GM18861 (cell line): ENCODE data around the gene ALG12.
"Not testable (repeated sequence)": the region's sequence is repeated elsewhere in the genome, so short reads cannot be mapped to it uniquely, and the experiment has no call there.

Experiments
- ATAC-seq: cut with Tn5 transposase; IDR thresholded peaks from one replicate; pipeline ENCODE4 v1.9.1; 2021; ENCODE audit not compliant: unreplicated experiment

ALG12 gene

GRCh38 chr22:49947296-49947622, 29.0 kb upstream of the ALG12 start:
- no peak for ATAC-seq

- ATAC-seq = no peak
These were observed 28.5 kb upstream of the ALG12 start for GRCh38 chr22:49946612-49947295.

GRCh38 chr22:49945042-49945794, 27.0 kb upstream of the ALG12 start:
- ATAC-seq = not testable (repeated sequence)

DNA sequence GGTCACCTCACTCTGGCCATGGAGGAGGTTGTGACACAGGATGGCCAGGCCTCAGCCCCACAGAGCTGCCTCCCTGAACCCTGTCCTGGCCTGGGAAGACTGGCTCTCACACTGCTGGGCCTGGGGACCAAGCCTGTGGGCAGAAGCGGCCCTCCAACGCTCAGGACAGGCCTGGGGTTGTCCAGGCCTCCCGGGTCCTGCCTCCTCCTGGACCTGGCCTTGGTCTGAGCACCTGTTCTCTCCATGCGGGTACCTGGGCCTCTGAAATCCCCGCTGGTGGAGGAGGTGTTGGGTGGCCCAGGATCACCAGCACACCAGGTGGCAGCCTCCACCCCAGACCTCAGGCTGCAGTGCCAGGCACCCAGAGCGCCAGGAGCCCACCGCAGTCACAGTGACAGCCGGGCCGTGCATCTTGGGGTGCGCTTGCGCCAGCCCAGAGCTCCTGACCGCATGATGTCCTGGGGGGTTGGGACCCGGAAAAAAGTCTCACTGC, 26.2 kb upstream of the ALG12 start:
- no peak for ATAC-seq

GRCh38 chr22:49943771-49944398, 25.6 kb upstream of the ALG12 start:
- no peak for ATAC-seq

GRCh38 chr22:49943405-49943765, 25.1 kb upstream of the ALG12 start:
- ATAC-seq = no peak

GRCh38 chr22:49942565-49943404, 24.5 kb upstream of the ALG12 start:
- ATAC-seq = no peak

GRCh38 chr22:49941507-49942316, 23.5 kb upstream of the ALG12 start:
- ATAC-seq = no peak

DNA sequence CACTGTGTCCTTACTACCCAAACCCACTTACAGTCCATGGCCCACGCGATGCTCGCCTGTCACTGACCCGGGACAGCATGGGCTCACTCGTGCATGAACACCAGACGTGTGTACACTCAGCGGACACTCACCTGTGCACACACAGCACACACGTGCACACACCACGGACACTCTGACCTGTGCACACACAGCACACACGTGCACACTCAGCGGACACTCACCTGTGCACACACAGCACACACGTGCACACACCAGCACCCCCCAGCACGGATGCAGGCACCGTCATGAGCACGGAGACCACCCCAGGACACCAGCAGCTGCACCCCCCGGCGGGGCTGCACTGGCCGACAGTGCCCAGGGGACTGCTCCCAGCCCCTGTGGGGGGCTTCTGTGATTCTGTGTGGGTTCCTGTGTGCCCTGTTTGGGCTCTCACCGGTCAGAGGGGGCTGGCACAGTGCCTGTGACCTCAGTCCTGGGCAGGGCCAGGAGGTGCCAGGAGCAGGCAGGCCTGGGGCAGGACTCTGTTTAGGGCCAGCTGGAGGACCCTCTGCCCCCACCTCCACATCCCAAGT, 20.4 kb upstream of the ALG12 start:
- ATAC-seq = no peak

- no peak for ATAC-seq
These were observed 19.7 kb upstream of the ALG12 start for GRCh38 chr22:49937758-49938564.

DNA sequence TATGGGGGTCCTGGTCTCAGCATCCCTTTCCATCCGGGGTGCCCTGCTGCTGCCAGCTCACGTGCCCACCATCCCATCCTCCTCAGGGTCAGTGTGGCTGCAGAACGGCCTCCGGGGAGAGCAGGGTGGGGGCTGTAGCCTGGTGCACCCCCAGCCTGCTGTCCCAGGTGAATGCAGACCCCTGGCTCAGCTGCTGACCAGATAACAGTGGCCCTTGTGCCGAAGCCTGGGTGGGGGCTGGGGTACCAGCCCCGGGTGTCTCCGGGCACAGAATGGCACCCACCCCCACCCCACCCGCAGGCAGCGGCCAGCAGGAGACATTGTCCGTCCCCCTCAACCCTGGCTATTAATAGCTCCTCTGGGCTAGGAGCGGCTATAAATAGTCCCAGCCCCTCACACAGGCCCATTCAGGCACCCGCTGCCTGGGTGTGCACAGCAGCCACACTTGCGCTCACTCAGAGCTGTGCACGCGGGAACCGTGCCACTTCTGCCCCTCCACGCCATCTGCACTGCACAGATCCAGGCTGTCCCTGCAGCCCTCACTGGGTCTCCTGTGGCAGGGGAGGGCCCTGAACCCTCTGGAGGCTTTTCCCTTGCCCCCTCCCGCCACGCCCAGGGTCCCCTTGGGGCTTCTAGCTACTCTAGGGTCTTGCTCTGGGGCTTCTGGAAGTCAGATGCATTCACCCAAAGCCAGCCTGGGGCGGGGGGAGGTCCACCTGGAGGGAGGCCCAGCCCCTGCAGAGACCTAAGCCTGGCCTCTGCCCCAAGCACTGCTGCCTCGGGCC, 18.9 kb upstream of the ALG12 start:
- ATAC-seq = no peak

DNA sequence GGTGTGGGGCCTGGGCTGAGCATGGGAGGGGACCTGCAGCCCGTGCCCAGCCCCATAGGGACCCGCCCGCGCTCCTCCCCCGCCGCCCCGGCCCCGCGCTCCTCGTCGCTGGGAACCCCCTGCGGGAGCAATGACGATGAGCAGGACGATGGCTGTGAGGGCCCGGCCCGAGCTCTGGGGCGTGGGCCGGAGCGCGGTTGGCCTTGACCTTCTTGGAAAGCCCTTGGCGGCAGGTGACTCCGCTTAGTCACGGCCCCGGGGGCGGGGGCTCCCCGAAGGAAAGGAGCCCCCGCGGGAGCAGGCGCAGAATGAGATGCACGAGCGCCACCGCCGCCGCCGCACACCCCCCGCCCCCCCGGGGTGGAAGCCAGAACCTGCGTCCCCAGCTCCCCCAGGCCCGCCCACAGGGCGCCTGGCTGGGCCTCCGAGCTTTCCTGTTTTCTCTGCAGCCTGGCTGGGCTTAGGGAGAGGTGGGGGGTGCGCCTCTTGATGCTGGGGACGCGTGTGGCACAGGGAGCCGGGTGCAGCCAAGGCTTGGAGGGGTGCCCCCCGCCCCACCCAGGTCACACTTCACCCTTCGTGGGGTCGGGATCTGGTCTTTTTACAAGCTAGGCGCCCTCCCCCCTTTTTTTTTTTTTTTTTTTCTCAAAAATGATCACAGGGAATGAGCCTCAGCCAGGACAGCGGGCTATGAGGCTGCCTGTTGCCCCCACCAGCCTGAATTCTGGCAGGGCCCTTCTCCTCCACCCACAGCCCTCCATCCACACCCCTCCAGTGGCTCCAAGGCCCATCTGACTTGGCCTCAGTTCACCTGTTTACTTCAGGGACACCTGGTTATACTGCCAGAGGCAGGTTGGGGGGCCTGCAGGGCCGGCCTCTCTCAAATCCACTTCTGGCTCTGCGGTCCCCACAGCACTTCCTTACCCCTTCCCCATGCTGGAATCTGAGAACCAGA, 18.1 kb upstream of the ALG12 start:
- peak; percentile 64 for ATAC-seq

GRCh38 chr22:49935561-49935960, 17.3 kb upstream of the ALG12 start:
- no peak for ATAC-seq

DNA sequence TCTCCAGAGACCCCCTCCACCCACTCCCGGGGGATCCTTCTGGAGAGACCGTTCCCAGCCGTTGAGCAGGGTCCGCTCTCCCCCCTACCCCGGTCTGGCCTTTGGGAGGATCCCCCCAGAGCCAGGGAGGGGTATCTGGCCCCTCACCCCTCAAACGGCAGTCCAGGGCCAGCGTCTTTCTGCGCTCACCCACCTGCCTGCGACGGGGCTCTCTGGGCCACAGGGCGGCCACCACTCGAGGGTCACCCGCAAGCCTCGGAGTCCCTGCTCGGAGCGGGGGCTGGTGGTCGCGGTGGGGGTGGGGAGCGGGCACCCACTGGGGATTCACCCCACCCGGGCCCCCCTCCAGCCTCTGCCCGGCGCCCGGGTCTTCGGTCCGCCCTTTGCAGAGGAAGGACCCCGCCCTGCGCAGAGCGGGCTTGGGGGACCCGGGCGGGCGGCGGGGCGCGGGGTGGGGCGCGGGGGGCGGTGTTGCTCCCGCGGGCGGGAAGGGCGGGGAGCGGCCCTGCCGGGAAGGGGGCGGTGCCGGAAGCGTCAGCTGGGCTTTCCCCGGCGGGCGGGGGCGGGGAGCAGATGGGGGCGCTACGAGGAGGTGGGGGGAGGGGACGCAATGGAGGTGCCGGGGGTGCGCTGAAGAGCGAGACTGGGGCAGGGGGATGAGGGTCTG, 16.8 kb upstream of the ALG12 start:
- ATAC-seq = no peak

GRCh38 chr22:49934160-49934890, 16.1 kb upstream of the ALG12 start:
- ATAC-seq = no peak
